NCI-H748 (cell line): ENCODE results near the gene LRFN2.

Experiments
- DNase-seq: peaks from one replicate; lab custom pipeline; 2025; ENCODE audit not compliant: unreplicated experiment; lab: John Stamatoyannopoulos, UW

LRFN2 gene

GRCh38 chr6:40408786-40409542 is 178.2 kb downstream of the LRFN2 start:
- DNase-seq: peak; percentile 53

- DNase-seq: no peak
Measured at GRCh38 chr6:40407239-40407638, 179.9 kb downstream of the LRFN2 start.

- DNase-seq: no peak
Measured at GRCh38 chr6:40406175-40406574, 181.0 kb downstream of the LRFN2 start.

- DNase-seq: no peak
Measured at GRCh38 chr6:40400738-40401137, 186.4 kb downstream of the LRFN2 start.

GRCh38 chr6:40399888-40400457 is 187.2 kb downstream of the LRFN2 start:
- peak; percentile 74 for DNase-seq

- no peak for DNase-seq
Measured at GRCh38 chr6:40398810-40399477, 188.2 kb downstream of the LRFN2 start.

GRCh38 chr6:40398034-40398691 is 189.0 kb downstream of the LRFN2 start:
- DNase-seq: no peak

GRCh38 chr6:40397287-40398033 is 189.7 kb downstream of the LRFN2 start:
- no peak for DNase-seq

GRCh38 chr6:40395698-40396076 is 191.5 kb downstream of the LRFN2 start:
- DNase-seq: no peak

GRCh38 chr6:40395066-40395697 is 192.0 kb downstream of the LRFN2 start:
- DNase-seq: peak; percentile 57

- no peak for DNase-seq
Measured at GRCh38 chr6:40394381-40394780, 192.8 kb downstream of the LRFN2 start.

- no peak for DNase-seq
Measured at GRCh38 chr6:40393641-40394040, 193.5 kb downstream of the LRFN2 start.

GRCh38 chr6:40392589-40392988 is 194.6 kb downstream of the LRFN2 start:
- no peak for DNase-seq

GRCh38 chr6:40391851-40392517 is 195.2 kb downstream of the LRFN2 start:
- no peak for DNase-seq

- DNase-seq: no peak
Measured at GRCh38 chr6:40391086-40391485, 196.1 kb downstream of the LRFN2 start.

GRCh38 chr6:40390144-40390800 is 196.9 kb downstream of the LRFN2 start:
- no peak for DNase-seq

- no peak for DNase-seq
Measured at GRCh38 chr6:40389254-40389653, 197.9 kb downstream of the LRFN2 start.

GRCh38 chr6:40387871-40388264 is 199.3 kb downstream of the LRFN2 start:
- DNase-seq: no peak

- DNase-seq: no peak
Measured at GRCh38 chr6:40387127-40387870, 199.9 kb downstream of the LRFN2 start.
